Ovary (tissue), 9 donors: Measurements from ENCODE around the gene PGAP6. TPM values are rescaled to one million over a fixed set of nuclear protein-coding genes. Genes with fewer than 3 reads are reported as not detected.
A peak's percentile ranks its signal among the peaks of the same experiment; 100 is the strongest.

Experiments used
- DNase-seq, 5 donors: peaks; one replicate each; pipeline ENCODE4 v3.0.0-alpha.2; 2019 to 2020
- H3K27ac ChIP-seq, 2 donors: fragments of 200-600 bp; one replicate each; pipeline versions ENCODE4 v1.5.1 to v1.8.0; 2019 to 2022
- H3K27me3 ChIP-seq: fragments of 200-600 bp; one replicate; pipeline ENCODE4 v1.8.0; 2022
- H3K36me3 ChIP-seq: fragments of 200-600 bp; sonication (generic); one replicate; pipeline ENCODE4 v1.5.1; 2019
- H3K4me1 ChIP-seq: one replicate; pipeline ENCODE4 v1.8.1; 2013; ENCODE audit warnings: mild to moderate bottlenecking, moderate library complexity; ENCODE audit not compliant: insufficient read depth
- H3K4me3 ChIP-seq: fragments of 200-600 bp; sonication (generic); one replicate; pipeline ENCODE4 v1.5.1; 2017
- H3K9me3 ChIP-seq, 2 donors: fragments of 200-600 bp in 1 of 2; sonication (generic) in 1 of 2; one replicate each; pipeline versions ENCODE4 v1.5.1 to v1.8.1; 2013 to 2019; ENCODE audit warnings: mild to moderate bottlenecking in 1 of 2, moderate library complexity in 1 of 2
- EP300 ChIP-seq: sonication (generic); formaldehyde crosslinking; IDR thresholded peaks from one replicate; pipeline ENCODE4 v1.6.1; 2017; ENCODE audit warnings: antibody characterized with exemption
- POLR2A ChIP-seq: fragments of 450-650 bp; IDR thresholded peaks from one replicate; pipeline ENCODE4 v1.6.1; 2017; ENCODE audit warnings: antibody characterized with exemption, mild to moderate bottlenecking, moderate library complexity
- WGBS, 3 donors: extraction: QIAGEN DNeasy Blood & Tissue Kit in 1 of 3; methylation state at CpG; one replicate each; pipeline versions ENCODE4 v1.1.5 to v1.1.7; 2013 to 2017; 5-methylcytosine and 5-hydroxymethylcytosine counted together
- intact Hi-C, 4 donors: fragments of 100-400 bp; cut with DNase I; formaldehyde crosslinking; loops; one replicate each; pipeline versions ENCODE4 v1.11.0 to v1.15.1; 2022 to 2023
- polyA plus RNA-seq, 2 donors: library from polyadenylated mRNA; stranded (reverse); fragments of 200-250 nt in 1 of 2; fragments of 350-450 nt in 1 of 2; fragmentation: Illumina TruSeq in 1 of 2; extraction: RNeasy Lipid Tissue Mini Kit (QIAGEN cat#74804) in 1 of 2; gene quantifications; one replicate each; pipeline ENCODE4 v1.2.3, GENCODE V29; 2013 to 2014
- total RNA-seq, 7 donors: library from RNA; depleted of rRNA in 2 of 7; stranded (reverse); fragments of >200 nt in 2 of 7; fragmentation: NEBNext Ultra II Directional in 3 of 7; extraction: Animal tissue kit (Norgen Biotek cat#: 25700) in 3 of 7; gene quantifications; one replicate each; pipeline versions ENCODE4 v1.1.0 to v1.2.4, GENCODE V29; 2016 to 2023
- TF ChIP-seq, protein P1 (sequence below), 3 donors: fragments of 450-650 bp in 2 of 3; fragments of 200-600 bp in 1 of 3; IDR thresholded peaks; one replicate each; pipeline versions ENCODE4 v1.5.1 to v1.8.0; 2016 to 2022; ENCODE audit warnings: antibody characterized with exemption in 3 of 3, mild to moderate bottlenecking in 1 of 3
- donor health status: DM: no; HTN: no; CAD: no; lungs with moderate emphysema.
- donor health status: DM: no; HTN: no; CAD: no.
- donor health status: Bipolar disorder and iron deficiency.
- donor health status: DM: yes; HTN: yes; CAD: no.
- donor health status: DM: no; HTN: no; CAD: no.
- donor health status: DM: yes; HTN: yes; CAD: no.

The PGAP6 gene
- total and polyA plus RNA-seq, 9 donors, result 13.0 to 39.8 (median 19.4) TPM

DNA sequence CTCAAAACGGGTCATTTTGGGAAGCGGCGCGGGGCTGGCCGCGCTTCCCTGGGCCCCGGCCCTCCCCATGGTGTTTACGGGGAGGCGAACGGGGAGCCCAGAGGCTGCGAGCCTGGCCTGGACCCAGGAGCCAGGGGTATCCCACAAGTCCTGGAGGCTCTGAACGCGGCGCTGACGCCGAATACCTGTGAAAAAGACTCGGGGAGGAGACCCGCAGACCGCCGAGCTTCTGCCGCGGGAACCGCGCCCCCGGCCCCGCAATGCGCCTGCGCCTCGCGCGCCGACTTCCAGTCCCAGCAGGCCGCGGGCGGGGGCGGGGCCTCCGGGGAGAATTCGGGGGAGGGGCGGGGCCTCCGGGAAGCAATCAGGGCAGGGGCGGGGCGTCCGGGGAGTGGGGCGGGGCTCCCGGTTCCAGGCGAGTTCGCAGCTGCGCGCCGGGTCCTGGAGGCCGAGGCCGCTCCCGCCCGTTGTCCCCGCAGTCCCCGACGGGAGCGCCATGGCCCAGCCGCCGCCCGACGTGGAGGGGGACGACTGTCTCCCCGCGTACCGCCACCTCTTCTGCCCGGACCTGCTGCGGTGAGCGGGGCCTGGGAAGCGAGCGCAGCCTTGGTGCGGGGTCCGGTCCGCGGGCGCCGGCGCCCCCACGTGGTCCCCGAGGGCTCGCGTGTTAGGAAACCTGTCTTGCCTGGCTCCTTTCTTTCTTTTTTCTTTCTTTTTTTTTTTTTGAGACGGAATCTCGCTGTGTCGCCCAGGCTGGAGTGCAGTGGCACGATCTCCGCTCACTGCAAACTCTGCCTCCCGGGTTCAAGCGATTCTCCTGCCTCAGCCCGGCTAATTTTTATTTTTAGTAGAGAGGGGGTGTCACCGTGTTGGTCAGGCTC is 19.9 kb upstream of the PGAP6 start, which contains the start of gene DECR2:
TSS of gene DECR2 (plus strand) at position 418 of the 881 bp plus-strand sequence. CDS start at position 497, 79 bp downstream.
- no peaks in the 10 kb centered on the region for H3K36me3 ChIP-seq
- 0 to 1% (median 1%) methylated on average over 55 to 91 of the region's 91 CpGs for WGBS, 3 donors

DNA sequence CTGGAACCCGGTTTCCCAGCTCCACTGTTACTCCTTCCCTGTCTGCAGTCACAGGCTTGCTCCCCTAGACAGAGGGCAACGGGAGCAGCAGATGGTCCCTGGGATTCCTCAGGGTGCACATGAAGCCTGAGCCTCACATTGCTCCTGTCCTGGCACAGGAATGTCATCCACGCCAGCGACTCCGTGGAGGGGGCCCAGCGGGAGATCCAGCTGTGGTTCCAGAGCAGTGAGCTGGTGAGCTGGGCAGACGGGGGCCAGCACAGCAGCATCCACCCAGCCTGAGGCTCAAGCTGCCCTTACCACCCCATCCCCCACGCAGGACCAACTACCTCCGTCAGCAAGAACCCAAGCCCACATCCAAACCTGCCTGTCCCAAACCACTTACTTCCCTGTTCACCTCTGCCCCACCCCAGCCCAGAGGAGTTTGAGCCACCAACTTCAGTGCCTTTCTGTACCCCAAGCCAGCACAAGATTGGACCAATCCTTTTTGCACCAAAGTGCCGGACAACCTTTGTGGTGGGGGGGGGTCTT is 18.3 kb upstream of the PGAP6 start:
- DNase-seq, result peak in 2 of 5 donors; percentile 32 to 50
- Histone ChIP-seq H3K36me3 (no peaks in the 10 kb centered on the region), H3K9me3 (no peaks in the 10 kb centered on the region), H3K27me3 (no peaks in the 10 kb centered on the region), H3K4me1 (peaks cover 3% of the 10 kb centered on the region), H3K27ac (no peak overlapping the region), H3K4me3 (no peak overlapping the region)
- TF ChIP-seq, protein P1, sequence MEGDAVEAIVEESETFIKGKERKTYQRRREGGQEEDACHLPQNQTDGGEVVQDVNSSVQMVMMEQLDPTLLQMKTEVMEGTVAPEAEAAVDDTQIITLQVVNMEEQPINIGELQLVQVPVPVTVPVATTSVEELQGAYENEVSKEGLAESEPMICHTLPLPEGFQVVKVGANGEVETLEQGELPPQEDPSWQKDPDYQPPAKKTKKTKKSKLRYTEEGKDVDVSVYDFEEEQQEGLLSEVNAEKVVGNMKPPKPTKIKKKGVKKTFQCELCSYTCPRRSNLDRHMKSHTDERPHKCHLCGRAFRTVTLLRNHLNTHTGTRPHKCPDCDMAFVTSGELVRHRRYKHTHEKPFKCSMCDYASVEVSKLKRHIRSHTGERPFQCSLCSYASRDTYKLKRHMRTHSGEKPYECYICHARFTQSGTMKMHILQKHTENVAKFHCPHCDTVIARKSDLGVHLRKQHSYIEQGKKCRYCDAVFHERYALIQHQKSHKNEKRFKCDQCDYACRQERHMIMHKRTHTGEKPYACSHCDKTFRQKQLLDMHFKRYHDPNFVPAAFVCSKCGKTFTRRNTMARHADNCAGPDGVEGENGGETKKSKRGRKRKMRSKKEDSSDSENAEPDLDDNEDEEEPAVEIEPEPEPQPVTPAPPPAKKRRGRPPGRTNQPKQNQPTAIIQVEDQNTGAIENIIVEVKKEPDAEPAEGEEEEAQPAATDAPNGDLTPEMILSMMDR (IDR thresholded peaks at IDR 0.05), result no peak
- TF ChIP-seq EP300 (no peak), POLR2A (no peak)
- WGBS, 3 donors, result 67 to 80% (median 74%) methylated on average over 10 of the region's 10 CpGs
- intact Hi-C loops, result no loop called here

More for the DNA sequence above, 19.9 kb upstream of the PGAP6 start, which contains the start of gene DECR2:
- Histone ChIP-seq H3K9me3 (no peaks in the 10 kb centered on the region), H3K4me1 (peaks cover 3% of the 10 kb centered on the region), H3K27me3 (no peaks in the 10 kb centered on the region), H3K4me3 (peak within 1 kb of the TSS; percentile 81), H3K27ac (peak within 1 kb of the TSS; percentile 61 to 86)
- peak; percentile 96 to 98 (median 98) for DNase-seq
- TF ChIP-seq POLR2A, result peak; percentile 62
- TF ChIP-seq, protein P1 (IDR thresholded peaks at IDR 0.05), result peak; percentile 36 to 78 (median 73)
- TF ChIP-seq EP300, result no peak
- intact Hi-C loops, result no loop called here

DNA sequence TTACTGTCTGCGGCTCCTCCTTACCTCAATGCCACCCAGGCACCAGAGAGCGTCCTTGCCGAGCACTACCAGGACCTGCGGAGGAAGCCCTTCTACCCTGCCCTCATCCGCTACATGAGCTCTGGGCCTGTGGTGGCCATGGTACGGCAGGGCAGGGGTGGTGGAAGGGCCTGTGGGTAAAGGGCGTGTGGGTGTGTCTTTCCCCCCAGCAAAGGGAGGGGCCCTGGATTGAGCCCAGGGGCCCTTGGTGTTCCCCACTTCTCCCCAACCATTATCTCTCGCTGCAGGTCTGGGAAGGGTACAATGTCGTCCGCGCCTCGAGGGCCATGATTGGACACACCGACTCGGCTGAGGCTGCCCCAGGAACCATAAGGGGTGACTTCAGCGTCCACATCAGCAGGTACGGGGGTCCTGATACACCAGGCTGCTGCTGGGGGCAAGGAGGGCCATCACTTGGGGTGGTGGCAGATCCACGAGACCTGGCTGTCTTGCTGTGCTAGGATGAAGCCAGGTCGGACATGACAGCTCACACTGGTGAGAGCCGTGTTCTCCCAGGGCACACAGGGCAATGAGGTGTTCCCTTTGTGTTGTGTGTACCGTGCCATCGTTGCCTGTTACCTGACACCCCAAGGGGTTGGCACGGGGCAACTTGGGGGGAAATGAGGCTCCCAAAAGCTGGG is 17.7 kb upstream of the PGAP6 start:
- H3K9me3 ChIP-seq, result no peaks in the 10 kb centered on the region
- TF ChIP-seq, protein P1 (IDR thresholded peaks at IDR 0.05), result no peak
- TF ChIP-seq POLR2A (no peak), EP300 (no peak)
- no peak overlapping the region for H3K4me3 ChIP-seq
- 80 to 85% (median 81%) methylated on average over 22 of the region's 22 CpGs for WGBS, 3 donors
- no peak for DNase-seq
- no peak overlapping the region for H3K27ac ChIP-seq
- peaks cover 3% of the 10 kb centered on the region for H3K4me1 ChIP-seq
- intact Hi-C loops, result no loop called here
- H3K27me3 ChIP-seq, result no peaks in the 10 kb centered on the region
- no peaks in the 10 kb centered on the region for H3K36me3 ChIP-seq

DNA sequence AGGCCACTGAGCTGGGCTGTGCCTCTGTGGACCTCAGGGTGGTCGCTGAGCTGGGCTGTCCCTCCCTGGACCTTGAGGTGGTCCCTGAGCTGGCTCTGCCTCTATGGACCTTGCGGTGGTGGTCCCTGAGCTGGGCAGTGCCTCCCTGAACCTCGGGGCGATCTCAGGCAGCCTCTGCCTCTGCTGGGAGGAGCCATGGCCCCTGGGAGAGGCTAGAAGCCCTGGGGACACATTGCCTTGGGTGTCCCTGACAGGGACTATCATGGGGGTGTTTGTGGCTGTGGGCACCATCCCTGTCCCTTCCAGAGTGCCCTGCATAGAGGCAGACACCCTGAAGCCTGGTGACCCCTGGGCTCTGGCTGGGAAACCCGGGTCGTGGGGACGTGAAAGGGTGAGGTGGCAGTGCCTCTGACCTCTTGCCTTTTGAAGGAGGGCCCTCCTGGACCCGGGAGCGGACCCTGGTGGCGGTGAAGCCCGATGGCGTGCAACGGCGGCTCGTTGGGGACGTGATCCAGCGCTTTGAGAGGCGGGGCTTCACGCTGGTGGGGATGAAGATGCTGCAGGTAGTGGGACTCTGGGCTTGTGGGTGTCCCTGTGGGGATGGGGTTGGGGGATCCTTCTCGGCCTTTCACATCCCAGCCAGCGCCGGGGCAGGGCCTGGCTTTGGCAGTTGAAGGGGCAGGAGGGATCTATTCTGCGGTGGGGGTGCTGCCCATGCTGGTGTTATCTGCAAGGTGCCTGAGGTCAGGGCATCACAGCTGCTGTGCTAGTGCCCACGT is 17.0 kb upstream of the PGAP6 start:
- no peaks in the 10 kb centered on the region for H3K36me3 ChIP-seq
- peak in 1 of 5 donors; percentile 50 for DNase-seq
- H3K27ac ChIP-seq, result peak overlapping the region; percentile 74 to 83
- no peak overlapping the region for H3K4me3 ChIP-seq
- TF ChIP-seq, protein P1 (IDR thresholded peaks at IDR 0.05), result no peak
- TF ChIP-seq POLR2A (no peak), EP300 (no peak)
- intact Hi-C loops, result no loop called here
- H3K27me3 ChIP-seq, result no peaks in the 10 kb centered on the region
- 77 to 81% (median 81%) methylated on average over 24 of the region's 24 CpGs for WGBS, 3 donors
- peaks cover 3% of the 10 kb centered on the region for H3K4me1 ChIP-seq
- no peaks in the 10 kb centered on the region for H3K9me3 ChIP-seq
